Suprapubic skin (tissue), 3 donors: ENCODE data around the gene PTAR1.

Source experiments
- CTCF ChIP-seq, 2 donors: fragments of 200-600 bp in 1 of 2; fragments of 450-650 bp in 1 of 2; sonication (generic) in 1 of 2; IDR thresholded peaks; one replicate each; pipeline ENCODE4 v1.5.1; 2016 to 2019; ENCODE audit warnings: antibody characterized with exemption in 2 of 2, mild to moderate bottlenecking in 1 of 2, moderate library complexity in 1 of 2
- EP300 ChIP-seq: sonication (generic); formaldehyde crosslinking; IDR thresholded peaks from one replicate; pipeline ENCODE4 v1.6.1; 2017; ENCODE audit warnings: antibody characterized with exemption

GRCh38 chr9:69697475-69697874 lies 62.3 kb downstream of the PTAR1 start:
- TF ChIP-seq CTCF (IDR thresholded peaks at IDR 0.05): no peak
- no peak for TF ChIP-seq EP300
